Thyroid gland (tissue), 4 donors: Measurements from ENCODE around the gene GRIA1.

Source experiments
- CTCF ChIP-seq, 6 experiments: fragments of 200-600 bp in 3 of 6; fragments of 450-650 bp in 3 of 6; sonication (generic) in 3 of 6; IDR thresholded peaks; one replicate each; pipeline ENCODE4 v1.5.1; 2016 to 2019; ENCODE audit warnings: antibody characterized with exemption in 6 of 6, mild to moderate bottlenecking in 2 of 6, inconsistent platforms in 1 of 6, moderate library complexity in 1 of 6
- POLR2A ChIP-seq, 2 donors: fragments of 450-650 bp; IDR thresholded peaks; one replicate each; pipeline ENCODE4 v1.6.1; 2017; ENCODE audit warnings: antibody characterized with exemption in 2 of 2, mild to moderate bottlenecking in 2 of 2, moderate library complexity in 1 of 2

DNA sequence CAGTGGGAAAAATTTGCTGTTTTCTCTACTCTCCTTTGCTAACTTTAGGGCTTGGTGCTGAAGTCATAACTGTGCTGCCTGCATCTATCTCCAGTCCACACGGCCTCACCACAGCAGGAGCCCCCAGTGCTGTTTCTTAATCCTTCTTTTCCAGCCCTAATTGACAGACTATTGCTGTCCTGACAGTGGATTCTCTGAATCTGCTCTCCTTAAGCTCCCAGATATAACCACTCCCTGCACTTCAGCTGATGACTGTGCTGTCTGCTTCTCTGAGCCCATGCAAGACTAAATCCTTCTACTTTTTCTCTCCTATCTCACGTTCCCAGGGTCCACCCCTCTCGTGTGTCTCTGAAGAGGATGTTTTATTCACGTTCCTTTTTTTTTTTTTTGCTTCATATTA, 19.7 kb upstream of the GRIA1 start:
- TF ChIP-seq CTCF (IDR thresholded peaks at IDR 0.05) (no peak), POLR2A (IDR thresholded peaks at IDR 0.05) (no peak)
